ENCODE data around the gene FAM185A.
"Not testable (repeated sequence)": the region's sequence is repeated elsewhere in the genome, so short reads cannot be mapped to it uniquely, and the experiment has no call there.

FAM185A gene
- 8.6 to 9.0 reads per million in 2 donors for total RNA-seq

DNA sequence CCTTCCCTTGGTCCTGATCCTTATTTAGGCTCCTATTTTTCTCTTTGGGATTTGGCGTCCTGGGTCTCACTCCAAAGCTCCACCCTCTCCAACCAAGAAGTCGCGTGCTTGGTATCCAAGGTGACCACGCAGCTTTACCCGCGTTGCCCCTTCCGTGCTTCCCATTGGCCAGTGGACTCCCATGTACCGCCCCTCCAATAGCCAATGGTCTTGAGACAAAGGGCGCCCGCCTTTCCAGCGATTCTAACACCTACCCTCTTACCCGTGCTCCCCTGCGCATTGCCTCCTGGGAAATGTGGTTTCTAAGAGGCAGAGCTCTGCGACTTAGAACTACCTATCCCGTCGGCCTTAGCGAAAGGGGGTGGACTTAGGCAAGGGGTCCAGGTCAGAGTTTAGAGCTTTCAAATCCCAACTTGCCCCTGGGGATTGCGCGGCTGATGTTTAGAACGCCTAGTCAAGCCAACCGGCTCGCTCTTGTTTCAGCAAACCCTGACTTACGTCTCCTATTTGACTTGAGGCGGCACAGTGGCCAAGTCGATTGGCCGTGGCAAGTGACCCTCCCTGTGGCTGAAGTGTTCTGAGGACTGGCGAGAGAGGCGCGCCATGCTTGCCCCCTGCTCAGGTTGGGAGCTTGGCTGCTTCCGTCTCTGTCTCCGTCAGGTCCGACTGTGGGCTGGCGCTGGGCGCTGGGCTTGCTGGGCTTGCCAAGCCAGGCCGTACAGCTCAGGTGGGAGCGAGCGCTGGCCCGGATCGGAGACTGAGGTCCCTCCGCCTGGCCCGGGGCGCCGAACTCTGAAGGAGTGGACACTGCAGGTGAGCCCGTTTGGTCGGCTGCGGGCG is at the start of gene FAM185A:
TSS of gene FAM185A (plus strand) at position 395 of the 840 bp plus-strand sequence. CDS start at position 604, 209 bp downstream.
- DNase-seq = peak; percentile 30

- DNase-seq = not testable (repeated sequence)
Observed at GRCh38 chr7:102713011-102713690, 35.6 kb upstream of the FAM185A start.

- not testable (repeated sequence) for DNase-seq
Observed at GRCh38 chr7:102713691-102714080, 35.1 kb upstream of the FAM185A start.

DNA sequence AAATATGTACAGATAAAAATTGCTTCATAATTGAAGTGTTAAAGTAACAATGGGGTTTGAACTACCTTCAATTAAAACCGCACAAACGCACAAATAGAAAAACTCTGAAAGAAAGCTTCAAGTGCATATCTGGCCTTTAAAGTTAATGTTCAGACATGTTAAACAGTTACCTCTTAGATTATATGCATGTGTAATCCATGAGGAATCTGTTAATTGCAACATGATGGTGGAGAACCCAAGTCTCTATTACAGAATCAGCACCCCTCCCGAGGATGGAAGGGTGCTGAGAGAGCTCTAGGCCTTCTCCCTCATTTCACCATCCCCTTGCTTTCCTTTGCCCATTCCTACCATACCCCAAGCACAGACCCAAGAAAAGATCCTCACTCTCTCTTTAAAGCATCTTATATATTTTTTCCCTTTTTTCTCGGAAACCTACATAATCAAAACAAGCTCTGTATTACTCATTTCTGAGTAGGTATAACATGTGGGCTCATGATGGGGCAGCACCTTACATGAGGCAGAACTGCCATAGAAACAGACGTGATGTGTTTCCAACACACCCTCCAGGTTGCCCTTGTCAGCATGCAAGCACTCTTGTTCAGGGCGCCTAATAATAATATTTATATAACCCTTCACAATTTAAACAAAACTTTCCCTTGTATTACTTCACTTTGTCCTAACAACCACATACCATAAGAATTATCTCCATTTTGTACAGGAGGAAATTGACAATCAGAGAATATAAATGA is 33.9 kb upstream of the FAM185A start:
- not testable (repeated sequence) for DNase-seq

DNA sequence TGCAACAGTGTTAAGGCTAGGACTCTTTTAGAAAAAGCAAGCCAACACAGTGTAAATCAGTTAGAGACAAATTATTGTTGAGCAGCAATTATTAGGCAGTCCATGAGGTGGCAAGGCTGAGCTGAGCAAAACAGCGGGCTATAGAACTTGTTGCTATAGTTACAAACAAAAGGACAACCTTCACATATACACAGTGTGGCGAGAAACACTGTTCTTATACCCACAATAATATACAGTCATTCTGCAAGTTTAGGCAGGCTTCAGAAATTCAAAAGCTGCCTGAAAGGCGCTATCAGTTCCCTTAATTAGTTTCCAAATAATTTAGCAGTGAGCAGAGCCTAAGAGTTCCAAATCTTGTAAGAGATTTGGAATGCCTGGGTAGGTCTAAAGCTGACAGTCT is 33.1 kb upstream of the FAM185A start:
- DNase-seq = not testable (repeated sequence)

- DNase-seq = not testable (repeated sequence)
Observed at GRCh38 chr7:102718491-102718890, 30.3 kb upstream of the FAM185A start.

- not testable (repeated sequence) for DNase-seq
Observed at GRCh38 chr7:102726170-102726569, 22.6 kb upstream of the FAM185A start.

GRCh38 chr7:102729670-102730069 is 19.1 kb upstream of the FAM185A start:
- not testable (repeated sequence) for DNase-seq

GRCh38 chr7:102730431-102730830 is 18.4 kb upstream of the FAM185A start:
- DNase-seq = not testable (repeated sequence)

- DNase-seq = not testable (repeated sequence)
Observed at GRCh38 chr7:102742002-102742771, 6.6 kb upstream of the FAM185A start.

DNA sequence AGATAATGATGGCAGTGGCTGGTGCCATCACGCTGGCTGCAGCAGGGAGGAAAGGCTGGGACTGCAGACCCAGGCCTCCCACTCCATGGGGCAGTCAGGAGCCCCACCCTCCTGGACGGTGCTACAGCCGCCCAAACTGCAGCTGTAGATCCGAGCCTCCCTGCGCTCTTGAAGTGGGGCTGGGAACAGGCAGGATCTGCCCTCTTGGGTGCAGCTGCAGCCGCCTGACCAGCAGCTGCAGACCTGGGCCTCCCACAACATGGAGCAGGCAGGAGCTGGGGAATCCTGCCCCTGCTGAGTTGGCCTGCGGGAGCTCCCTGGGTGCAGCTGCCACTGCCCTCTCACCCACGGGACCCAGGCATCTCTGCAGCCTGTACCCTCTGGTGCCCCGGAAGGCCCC is 4.9 kb upstream of the FAM185A start:
- DNase-seq = not testable (repeated sequence)

DNA sequence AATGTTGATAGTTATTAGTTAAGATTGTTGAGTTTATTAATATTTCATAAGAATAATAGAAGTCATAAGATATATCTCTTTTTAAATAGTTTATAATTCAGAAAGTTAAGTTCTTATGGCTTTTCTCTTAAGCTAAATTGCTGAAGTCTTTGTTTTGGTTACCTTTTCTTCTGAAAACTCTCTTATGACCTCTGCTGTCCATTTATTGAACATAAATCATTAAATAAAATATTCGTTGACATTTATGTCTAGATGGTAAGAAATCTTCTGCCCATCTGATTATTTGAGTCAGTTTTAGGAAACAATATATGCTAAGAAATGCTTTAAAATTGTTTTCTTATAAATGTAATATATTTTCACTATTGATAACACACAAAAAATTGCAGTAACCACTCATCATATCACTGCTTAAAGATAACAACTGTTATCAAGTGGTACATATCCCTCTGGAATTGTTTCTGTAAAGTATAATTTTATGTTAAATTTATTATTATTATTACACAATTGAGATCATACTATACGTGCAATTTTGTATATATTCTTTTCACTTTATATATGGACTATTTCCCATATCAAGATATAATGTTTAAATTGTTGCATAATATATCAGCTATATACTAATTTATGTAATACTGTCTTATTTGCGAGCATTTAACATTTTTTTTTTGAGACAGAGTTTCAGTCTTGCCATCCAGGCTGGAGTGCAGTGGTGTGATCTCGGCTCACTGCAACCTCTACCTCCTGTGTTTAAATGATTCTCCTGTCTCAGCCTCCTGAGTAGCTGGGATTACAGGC is 3.1 kb upstream of the FAM185A start:
- not testable (repeated sequence) for DNase-seq

DNA sequence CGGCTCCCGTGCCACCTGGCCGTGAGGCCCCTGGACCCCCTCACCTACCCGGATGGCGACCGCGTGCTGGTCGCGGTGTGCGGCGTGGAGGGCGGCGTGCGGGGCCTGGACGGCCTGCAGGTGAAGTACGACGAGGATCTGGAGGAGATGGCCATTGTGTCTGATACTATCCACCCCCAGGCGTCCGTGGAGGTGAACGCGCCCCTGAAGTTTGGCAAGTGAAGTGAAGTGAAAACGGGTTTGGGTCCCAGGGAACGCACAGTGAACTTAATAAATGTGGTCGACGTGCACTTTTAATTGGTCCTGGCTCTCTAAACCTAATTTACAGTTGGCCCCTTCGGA is 617 bp downstream of the FAM185A start:
- not testable (repeated sequence) for DNase-seq

DNA sequence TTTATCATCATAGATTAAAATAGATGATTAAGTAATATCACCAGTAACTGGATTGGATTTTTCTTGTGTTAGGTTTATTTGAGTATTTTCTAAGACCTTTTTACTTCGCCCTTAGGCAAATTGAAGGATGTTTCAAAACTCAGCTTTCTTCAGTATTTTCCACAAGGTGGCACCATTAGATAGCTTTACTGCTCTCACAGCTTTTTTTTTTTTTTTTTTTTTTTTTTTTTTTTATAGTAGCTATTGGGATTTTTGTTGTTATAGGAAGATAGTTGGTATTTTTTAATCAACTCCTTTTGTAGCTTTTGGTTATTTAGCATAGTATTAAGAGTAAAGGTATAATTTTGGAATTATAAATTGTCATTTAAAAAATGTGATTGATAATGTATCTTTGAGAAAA is 9.4 kb downstream of the FAM185A start:
- DNase-seq = not testable (repeated sequence)

- DNase-seq = not testable (repeated sequence)
Observed at GRCh38 chr7:102759934-102760333, 11.1 kb downstream of the FAM185A start.

- not testable (repeated sequence) for DNase-seq
Observed at GRCh38 chr7:102761234-102761633, 12.4 kb downstream of the FAM185A start.

DNA sequence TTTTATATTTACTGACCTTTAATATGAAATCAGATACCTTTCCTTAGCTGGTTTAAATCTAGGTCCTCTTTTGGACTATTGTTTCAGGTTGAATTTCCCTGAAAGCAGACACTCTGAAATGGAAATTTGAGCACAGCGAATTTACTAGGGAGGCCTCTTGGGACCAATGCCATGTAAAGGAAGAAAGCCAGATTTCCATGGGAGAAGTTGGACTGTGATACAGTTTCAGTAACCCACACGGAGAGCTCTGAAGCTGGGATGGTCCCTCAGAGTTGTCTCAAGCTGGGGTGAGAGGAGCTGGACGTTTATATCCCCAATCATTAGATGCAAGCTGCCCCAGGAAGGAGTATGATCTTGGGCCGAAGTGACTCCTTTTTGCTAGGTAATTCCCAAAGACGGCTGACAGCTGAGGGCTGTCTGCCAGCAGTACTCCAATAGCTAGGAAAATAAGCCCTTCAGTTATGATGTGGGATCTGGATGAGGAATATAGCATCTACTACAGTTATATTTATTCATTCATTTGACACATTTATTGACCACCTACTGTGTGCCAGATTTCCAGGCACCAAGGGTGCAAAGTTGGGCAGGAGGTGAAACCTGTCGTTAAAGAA is 14.6 kb downstream of the FAM185A start:
- not testable (repeated sequence) for DNase-seq

DNA sequence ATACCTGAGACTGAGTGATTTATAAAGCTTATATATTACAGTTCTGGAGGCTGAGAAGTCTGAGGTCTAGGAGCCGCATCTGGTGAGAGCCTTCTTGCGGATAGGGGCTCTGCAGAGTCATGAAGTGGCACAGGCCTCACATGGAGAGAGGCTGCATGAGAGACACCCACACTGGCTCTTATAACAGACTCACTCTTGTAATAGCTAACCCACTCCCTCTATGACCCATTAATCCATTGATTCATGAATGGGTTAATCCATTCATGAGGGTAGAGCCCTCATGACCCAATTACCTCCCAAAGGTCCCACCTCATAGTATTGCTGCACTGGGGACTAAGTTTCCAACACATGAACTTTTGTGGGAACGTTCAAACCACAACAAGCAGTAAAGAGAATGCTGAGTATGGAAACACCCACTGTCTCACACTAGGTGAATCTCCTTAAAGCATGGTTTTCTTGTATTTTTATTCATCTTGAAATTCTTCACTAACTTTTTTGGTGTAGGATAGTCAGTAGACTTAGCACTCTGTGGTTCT is 20.9 kb downstream of the FAM185A start:
- not testable (repeated sequence) for DNase-seq

DNA sequence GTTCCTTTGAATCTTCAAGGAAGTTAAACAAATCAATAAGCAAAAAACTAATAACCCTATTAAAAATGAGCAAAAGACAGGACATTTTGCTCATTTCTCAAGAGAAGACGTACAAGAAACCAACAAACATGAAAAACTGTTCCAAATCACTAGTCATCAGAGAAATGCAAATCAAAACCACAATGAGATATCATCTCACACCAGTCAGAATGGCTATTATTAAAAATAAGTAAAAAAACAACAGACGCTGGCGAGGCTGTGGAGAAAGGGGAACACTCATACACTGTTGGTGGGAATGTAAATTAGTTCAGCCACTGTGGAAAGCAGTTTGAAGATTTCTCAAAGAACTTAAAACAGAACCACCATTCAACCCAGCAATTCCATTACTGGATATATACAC is 21.7 kb downstream of the FAM185A start:
- not testable (repeated sequence) for DNase-seq

- not testable (repeated sequence) for DNase-seq
Observed at GRCh38 chr7:102776217-102776616, 27.4 kb downstream of the FAM185A start.

DNA sequence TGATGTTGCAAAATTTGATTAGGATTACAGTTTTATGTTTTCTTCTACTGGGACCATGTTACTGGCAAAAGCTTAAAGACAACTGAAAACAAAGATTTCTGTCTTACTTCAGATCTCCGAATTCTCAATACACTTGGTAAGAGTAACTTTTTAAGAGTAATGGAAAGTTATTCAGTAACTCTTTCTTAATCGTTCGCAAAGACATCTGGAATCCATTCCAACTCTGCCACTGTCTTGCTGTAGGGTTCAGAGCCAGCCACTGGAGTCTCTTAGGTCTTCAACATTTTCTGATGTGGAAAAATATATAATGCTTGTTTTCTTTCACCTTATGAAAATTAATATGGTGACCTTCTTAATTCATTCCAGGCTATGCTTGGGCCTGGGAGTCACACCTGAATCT is 29.9 kb downstream of the FAM185A start:
- DNase-seq = not testable (repeated sequence)
